Islet of Langerhans (tissue), 1 donor: ENCODE data around the gene MAP3K13.
"Not testable (repeated sequence)": the region's sequence is repeated elsewhere in the genome, so short reads cannot be mapped to it uniquely, and the experiment has no call there.

Source experiments
- FAIRE-seq: peaks from one replicate; lab custom pipeline; 2011; peaks lifted over from hg19 to GRCh38; lab: Jason Lieb, UNC

MAP3K13 gene

GRCh38 chr3:185451432-185451831, 88.5 kb downstream of the MAP3K13 start:
- not testable (repeated sequence) for FAIRE-seq

- no peak for FAIRE-seq
Observed at GRCh38 chr3:185457376-185457775, 94.4 kb downstream of the MAP3K13 start.

GRCh38 chr3:185460309-185460708, 97.4 kb downstream of the MAP3K13 start:
- FAIRE-seq: no peak

DNA sequence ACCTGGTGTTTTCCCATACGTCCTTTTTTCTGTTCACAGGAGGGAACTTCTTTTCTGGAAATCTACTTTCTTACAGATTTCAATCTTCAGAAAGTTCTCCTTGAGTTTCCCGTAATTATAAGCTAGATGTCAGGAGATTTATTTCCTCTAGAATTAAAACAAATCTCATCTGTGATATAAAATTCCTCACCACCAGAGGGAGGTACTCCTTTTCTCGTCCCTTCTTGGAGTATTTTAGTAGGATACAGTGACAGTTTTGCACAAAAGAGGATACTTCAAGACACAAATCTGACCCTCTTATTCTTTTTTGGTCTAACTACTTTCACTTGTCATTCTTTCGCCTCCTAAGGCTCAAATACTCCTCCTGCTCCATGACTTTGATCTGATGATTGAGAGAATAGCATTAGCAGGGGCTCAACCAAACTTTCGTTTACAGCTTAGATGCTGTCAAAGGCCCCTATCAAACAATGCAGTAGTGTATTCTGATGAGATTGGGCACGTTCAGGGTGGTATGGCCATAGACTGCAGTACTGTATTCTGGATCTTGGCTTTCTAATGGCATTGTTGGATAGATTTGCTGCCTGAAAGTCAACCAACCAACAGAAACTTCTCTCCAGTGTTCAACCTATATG, 97.9 kb downstream of the MAP3K13 start:
- FAIRE-seq: no peak

DNA sequence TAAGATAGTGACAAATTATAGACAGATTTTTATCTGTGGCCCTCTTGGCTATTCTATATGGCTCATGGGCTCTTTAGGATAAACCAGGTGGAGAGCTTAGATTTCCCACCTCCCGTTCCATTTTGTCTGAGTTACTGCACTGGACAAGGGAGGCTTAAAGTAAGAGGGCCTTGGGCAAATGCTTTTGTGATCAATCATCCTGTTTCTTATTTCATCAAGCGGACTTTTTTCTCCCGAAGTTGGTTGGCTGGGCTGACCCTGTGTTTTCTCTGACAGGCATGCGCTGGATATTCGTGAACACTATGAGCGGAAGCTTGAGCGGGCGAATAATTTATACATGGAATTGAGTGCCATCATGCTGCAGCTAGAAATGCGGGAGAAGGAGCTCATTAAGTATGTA, 102.5 kb downstream of the MAP3K13 start:
- FAIRE-seq: no peak

DNA sequence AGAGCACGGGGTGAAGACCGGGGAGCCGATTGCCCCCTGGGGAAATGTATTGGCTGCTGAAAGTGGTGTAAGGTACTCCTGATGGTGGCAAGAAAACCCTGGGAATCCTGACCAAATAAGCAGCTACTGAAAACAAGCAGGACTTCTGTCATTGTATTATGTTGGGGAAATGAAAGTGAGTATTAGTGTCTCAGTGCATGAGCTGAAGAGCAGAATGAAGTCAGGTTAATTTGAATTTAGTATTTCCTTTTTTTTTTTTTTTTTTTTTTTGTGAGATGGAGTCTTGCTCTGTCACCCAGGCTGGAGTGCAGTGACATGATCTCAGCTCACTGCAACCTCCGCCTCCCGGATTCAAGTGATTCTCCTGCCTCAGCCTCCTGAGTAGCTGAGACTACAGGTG, 103.2 kb downstream of the MAP3K13 start:
- not testable (repeated sequence) for FAIRE-seq

GRCh38 chr3:185469542-185469941, 106.6 kb downstream of the MAP3K13 start:
- no peak for FAIRE-seq

DNA sequence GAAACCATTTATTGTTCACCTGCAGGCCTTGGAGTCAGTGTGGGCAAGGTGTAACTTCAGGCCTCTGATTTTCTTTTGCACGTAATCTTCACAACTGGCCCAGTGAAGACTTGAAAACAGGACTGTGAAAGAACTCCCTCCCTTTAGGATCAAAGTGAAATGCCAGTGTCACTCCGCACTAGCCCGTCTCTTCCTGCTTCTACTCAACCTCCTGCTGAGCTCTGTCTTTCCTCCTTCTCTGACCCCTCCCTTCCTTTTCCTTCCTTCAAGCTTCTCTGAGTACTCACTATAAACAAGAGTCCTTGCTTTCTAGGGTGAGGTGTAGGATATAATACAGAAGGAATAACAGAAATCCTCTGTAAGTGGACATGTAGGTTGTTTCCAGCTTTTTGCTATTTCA, 107.4 kb downstream of the MAP3K13 start:
- FAIRE-seq: no peak

DNA sequence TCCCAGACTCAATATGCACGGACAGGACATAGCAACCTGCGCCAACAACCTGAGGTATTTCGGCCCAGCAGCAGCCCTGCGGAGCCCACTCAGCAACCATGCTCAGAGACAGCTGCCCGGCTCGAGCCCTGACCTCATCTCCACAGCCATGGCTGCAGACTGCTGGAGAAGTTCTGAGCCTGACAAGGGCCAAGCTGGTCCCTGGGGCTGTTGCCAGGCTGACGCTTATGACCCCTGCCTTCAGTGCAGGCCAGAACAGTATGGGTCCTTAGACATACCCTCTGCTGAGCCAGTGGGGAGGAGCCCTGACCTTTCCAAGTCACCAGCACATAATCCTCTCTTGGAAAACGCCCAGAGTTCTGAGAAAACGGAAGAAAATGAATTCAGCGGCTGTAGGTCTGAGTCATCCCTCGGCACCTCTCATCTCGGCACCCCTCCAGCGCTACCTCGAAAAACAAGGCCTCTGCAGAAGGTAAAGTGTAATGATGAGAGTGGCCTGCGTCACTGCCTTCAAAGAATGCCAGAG, 110.4 kb downstream of the MAP3K13 start:
- no peak for FAIRE-seq

- FAIRE-seq: not testable (repeated sequence)
Observed at GRCh38 chr3:185474922-185475321, 112.0 kb downstream of the MAP3K13 start.

DNA sequence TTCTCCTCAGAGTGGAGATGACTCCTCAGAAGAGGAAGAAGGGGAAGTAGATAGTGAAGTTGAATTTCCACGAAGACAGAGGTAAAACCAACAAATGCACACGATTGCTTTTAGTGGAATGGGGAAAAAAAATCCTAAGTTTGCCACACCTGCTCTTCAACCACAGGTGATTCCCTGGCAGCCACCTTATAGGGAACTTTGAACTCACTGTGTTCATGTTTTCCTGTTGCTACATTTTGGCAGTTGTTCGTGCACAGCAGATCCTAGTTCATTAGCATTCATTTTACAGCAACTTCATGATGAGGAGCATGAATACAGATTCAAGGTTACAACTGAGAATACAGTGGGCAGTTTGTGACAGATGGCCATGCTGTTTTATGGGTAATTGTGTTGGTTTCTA, 114.4 kb downstream of the MAP3K13 start:
- no peak for FAIRE-seq

DNA sequence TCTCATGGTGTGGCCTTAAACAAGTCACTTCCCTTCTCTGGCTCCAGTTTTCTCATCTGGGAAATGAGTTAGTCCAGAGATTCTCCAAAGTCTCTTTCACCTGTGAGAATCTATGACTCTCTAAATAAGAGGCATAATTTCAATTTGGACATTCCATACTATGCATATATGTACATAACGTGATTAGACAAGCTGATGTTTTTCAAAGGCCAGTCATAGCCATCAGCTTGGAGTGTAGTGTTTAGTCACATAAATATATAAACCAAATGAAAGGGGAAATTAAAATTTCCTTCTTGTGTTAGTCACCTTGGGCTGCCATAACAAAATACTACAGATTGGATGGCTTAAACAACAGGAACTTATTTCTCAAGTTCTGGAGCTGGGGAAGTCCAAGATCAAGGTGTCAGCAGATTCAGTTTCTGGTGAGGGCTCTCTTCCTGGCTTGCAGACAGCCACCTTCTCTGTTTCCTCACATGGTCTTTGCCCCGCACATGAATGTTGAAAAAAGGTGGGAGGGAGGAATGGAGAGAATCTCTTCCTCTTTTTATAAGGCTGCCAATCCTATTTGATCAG, 116.5 kb downstream of the MAP3K13 start:
- no peak for FAIRE-seq

GRCh38 chr3:185484296-185484695, 121.4 kb downstream of the MAP3K13 start:
- no peak for FAIRE-seq

GRCh38 chr3:185486394-185486793, 123.5 kb downstream of the MAP3K13 start:
- no peak for FAIRE-seq

DNA sequence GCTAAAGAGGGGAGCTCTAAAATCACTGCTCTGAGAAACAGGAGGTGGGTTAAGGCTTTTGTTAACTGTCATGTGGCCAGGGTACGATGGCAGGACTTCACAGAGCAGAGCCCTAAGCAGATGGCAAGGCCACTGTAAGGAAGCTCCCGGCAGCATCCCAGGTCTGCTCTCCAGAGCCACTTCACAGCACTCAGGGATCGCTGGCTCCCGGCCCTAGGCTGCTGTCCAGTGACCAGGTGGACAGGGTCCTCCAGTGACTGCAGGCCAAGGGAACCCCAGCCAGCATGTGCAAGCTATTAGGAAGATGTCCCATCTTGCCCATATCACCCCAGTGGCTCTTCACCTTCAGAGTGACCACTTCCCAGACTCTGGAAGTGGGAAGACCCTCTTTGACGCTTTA, 125.5 kb downstream of the MAP3K13 start:
- no peak for FAIRE-seq

DNA sequence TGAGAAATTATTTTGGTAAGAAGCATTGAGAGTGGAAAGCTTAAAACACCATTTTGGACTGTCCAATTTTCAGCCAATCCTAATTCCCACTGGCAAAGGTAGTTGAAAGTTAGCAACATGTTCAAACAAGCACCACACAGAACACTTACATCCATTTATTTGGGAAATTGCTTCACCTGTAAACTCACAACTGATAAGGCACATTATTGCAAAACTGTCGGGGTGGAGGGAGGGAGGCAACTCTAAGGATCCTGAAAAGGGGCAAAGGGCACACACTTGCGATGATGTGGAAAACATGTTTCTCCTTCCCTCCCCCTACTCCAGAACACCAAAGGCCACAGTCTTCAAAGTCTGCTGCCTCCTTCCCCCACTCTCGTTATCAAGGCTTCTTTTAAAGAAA, 126.5 kb downstream of the MAP3K13 start:
- no peak for FAIRE-seq

DNA sequence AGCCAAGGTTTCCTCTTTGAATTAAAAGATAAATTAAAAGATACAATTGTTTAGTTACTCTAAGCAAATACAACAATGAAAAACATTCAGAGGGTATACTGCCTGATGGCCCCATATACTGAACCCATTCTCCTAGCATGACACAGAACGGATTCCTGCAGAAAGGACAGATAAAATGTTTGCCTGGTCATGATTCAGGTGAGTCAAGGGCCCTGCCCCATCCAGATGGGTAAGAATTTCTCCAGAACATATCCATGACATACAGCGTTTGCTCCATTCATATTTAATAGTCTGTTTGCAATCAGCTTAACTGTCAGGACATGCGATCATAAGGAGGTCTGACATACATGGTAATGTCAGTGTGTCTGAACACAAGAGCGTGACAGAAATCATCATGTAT, 127.3 kb downstream of the MAP3K13 start:
- no peak for FAIRE-seq

- no peak for FAIRE-seq
Observed at GRCh38 chr3:185498503-185499396, 135.8 kb downstream of the MAP3K13 start, which contains the start of gene TMEM41A. TSS of gene TMEM41A (minus strand) at chr3:185499035. CDS start at chr3:185498961, 74 bp downstream.

DNA sequence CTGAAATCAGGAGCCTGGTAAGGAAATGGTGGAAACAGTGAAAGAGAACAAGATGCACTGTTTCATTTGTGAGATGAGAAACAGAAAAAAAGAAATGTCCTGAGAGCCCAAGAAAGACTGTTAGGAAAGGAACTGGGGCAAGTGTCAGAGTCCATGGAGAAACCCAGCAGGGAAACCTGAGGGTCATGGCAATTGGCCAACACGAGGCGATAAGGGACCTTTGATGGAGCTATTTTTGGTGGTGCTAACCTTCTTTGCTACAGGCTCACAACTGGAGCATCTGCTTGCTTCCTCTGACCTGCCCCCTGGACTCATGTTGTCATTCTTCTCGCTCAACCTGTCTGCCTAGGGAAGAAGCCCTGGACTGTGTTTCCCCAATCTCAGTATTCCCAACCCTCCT, 140.1 kb downstream of the MAP3K13 start:
- FAIRE-seq: no peak

DNA sequence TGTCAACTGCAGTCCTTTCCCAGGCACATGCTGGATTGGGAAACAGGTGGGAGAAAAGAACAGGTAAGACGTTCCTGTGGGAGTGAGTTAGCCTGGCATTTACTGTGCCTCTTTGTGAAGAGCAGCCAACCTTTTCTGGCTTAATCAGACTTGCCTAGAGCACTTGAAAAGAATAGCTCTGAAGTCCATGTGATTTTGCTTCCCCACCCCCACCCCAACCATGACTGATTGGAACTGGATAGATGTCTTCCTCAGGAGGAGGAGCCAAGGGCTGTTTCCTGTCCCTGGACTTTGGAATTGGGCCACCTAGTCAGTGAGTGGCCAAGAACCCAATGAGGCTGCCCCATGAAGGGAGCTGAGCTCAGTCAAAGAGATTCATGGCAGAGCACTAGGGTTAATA, 140.6 kb downstream of the MAP3K13 start:
- no peak for FAIRE-seq

GRCh38 chr3:185504636-185505035, 141.7 kb downstream of the MAP3K13 start:
- no peak for FAIRE-seq

DNA sequence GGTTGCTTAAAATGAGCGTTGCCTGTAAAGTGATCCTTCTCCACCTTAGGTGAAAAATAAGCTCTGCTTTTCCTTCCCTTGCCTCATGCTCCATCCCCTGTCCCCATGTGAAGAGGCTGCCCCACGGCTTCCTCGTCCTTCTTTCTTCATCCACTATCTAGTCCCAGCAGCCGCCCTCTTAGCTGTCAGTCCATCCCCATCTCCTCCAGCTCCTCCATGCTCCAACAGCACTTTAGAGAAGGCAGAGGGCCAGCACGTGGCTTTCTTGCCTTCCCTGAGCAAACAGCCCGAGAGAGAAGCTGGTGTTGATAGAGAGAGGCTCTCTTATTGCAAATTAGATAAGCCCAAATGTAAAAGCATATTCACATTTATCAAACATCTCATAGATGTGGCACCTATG, 144.9 kb downstream of the MAP3K13 start:
- no peak for FAIRE-seq
